ENCODE results near the gene TJP1.
"Not testable (repeated sequence)": the region's sequence is repeated elsewhere in the genome, so short reads cannot be mapped to it uniquely, and the experiment has no call there.

Gene TJP1

GRCh38 chr15:29696950-29697738 is 125.1 kb downstream of the TJP1 start:
- DNase-seq: no peak

- DNase-seq: not testable (repeated sequence)
Observed at GRCh38 chr15:29696506-29696905, 125.8 kb downstream of the TJP1 start.

- DNase-seq: no peak
Observed at GRCh38 chr15:29695489-29696167, 126.6 kb downstream of the TJP1 start.

DNA sequence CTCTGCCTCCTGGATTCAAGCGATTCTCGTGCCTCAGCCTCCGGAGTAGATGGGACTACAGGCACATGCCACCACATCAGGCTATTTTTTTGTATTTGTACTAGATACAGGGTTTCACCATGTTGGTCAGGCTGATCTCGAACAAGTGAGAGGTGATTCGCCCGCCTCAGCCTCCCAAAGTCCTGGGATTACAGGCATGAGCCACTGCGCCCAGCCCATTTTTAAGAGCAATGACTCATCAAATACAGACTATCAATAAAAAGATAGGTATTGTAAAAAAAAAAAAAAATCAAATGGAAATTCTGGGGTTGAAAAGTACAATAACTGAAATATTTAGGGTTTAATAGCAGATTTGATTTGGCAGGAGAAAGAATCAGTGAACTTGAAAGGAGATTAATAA is 129.0 kb downstream of the TJP1 start:
- no peak for DNase-seq

- DNase-seq: no peak
Observed at GRCh38 chr15:29692527-29692926, 129.7 kb downstream of the TJP1 start.

DNA sequence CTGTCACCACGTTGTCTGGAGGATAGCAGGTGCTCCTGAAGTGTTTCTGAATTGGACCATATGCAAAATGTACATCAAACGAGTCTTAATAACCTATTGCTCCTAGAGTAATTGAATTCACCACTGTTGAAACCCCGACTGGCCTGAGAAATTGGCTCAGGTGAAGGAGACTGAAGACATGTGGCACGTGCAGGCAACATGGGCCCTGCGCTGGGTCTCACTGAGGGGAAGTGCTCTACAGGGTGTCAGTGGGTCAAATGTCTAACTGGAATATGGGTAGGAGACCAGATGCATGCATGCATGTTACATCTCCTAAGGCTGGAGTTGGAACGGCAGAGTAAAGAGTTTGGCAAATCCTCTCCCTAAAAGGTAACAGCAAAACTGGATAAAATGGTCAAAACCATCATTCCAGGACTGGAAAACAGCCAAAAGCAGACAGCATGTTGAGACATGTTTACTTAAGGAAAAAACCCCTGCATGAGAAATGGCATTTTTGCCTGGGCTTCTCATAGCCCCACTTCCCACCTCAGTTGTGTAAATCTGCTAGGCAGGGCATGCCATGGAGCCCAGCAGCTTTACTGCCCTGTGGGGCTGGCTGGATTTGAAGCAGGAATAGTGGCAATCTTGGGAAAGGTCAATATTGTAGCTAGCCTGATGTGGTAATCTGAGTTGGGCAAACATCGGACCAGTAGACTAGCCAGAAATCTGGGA is 131.3 kb downstream of the TJP1 start:
- no peak for DNase-seq

GRCh38 chr15:29689287-29689986 is 132.8 kb downstream of the TJP1 start:
- DNase-seq: no peak

- DNase-seq: no peak
Observed at GRCh38 chr15:29688506-29689286, 133.6 kb downstream of the TJP1 start.

DNA sequence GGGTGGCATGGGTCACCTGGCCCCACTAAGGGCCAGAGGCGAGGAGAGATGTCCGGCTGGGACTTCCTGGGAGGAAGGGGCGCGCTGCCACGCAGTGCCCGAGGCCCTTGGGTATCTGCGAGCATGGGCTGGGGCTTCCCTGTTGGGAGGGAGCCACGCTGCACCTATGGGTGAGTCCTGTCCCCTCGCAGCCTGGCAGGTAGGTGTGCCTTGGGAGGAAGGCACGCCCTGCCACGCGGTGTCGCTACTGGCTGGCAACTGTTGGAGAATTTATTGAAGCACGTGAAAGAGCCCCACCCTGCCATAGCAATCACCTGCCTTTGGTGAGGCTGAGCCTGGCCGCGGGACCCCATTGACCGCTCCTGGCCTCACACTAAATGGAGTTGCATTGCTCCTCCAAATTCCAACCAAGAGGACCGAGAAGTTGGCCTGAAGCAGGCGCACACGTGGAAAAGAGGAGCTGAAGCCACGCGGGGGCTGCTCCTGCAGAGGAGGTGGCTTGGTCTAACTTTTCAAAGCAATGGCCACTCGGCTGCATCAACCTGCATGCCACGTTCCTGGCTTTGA is 134.2 kb downstream of the TJP1 start:
- no peak for DNase-seq

GRCh38 chr15:29687204-29687815 is 135.0 kb downstream of the TJP1 start:
- DNase-seq: no peak

DNA sequence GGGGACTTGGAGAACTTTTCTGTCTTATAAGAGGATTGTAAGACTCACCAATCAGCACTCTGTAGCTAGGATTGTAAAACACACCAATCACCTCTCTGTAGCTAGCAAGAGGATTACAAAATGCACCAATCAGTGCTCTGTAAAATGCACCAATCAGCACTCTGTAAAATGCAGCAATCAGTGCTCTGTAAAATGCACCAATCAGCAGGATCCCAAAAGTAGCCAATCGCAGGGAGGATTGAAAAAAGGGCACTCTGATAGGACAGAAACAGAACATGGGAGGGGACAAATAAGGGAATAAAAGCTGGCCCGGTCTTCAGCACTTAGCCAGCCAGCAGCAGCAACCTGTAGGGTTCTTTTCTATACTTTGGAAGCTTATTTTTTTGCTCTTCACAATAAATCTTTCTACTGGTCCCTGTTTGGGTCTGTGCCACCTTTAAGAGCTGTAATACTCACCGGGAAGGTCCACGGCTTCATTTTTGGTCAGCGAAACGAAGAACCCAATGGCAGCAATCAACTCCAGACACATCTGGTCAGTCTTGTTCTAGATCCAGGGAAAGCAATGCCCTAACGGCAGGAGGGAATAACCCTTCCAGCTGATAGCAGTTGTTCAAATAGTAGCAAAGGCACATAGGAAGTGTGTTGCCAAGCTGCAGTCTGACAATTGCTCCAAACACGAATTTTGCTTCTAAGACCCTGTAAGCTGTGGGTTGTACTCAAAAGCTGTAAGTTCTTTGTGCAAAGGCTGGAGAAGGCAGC is 135.6 kb downstream of the TJP1 start:
- no peak for DNase-seq

GRCh38 chr15:29686079-29686425 is 136.2 kb downstream of the TJP1 start:
- DNase-seq: no peak

DNA sequence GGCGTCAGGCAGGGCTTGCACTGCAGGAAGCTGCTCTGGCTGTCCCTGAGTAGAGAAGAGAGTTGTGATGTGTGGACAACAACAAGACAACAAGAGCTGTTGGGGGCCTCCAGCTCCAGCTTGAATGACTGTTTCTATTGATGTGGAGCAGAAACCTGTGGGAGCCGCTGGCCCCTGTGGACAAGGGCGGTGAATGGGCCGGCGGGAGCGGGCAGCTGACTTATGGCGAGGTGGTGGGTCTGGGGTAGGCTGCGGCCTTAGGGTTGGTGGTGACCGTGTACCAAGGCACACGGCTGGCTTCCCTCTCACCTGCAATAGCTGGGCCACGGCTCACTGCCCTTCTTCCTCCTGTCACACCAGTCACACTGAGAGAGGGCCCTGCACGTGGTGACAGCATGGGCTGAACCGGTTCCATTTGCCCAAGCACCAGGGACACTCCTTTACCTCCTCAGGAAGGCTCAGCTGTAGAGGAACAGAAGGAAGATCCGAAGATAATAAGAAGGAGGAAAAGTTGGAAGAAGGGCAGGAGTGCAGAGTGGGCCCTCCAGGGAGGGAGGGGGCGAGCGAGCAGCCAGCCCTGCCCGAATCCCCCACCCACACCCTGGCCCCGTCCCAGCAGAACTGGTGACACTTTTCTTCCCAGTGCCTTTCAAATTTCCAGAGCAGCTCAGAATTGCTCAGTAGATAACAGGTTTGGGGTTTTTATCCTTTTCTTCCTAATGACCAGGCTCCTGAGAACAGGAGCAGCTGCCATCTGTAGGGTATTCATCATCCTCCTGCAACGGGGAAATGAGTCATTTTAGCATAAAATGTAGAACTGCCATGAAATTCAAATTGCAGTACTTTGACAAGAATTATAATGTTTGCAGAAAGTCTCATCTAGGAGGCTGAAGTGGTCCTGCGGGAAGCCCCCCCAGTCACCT is 136.9 kb downstream of the TJP1 start:
- DNase-seq: no peak

DNA sequence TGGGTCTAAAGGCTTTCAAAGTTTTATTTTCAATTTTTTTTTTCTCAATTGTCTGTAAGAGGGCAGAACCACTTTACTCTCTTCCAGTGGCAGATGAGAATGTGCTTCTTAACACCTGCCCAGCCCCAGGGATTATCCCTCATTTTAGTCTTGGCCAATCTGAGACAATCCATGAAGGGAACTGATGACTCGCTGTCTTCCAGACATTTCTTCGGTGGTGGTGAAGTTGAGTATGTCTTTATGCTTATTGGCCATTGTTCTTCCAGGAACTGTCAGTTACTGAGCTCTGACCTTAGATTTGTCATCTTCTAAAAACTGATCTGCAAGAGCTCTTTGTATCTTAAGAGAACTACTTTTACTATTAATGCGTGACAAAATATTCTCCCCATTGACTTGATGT is 139.5 kb downstream of the TJP1 start:
- no peak for DNase-seq

DNA sequence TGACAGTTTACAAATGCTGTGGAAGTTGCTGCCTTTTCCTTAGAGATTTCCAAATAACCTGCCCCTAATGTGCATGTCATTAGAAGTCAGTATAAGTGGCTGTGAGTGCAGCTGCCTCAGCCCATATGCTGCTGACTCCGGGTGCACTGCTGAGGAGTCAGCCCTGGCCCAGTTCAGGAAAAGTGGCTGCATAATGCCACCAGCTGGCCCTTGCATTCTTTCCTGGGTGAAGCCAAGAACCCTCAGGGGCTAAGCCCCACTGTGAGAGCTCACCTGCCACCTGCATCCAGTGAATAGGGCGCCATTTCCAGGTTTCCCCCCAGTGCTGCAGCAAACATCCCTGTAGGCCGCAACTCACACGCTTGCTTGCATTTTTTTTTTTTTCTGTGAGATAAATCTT is 139.9 kb downstream of the TJP1 start:
- DNase-seq: no peak

DNA sequence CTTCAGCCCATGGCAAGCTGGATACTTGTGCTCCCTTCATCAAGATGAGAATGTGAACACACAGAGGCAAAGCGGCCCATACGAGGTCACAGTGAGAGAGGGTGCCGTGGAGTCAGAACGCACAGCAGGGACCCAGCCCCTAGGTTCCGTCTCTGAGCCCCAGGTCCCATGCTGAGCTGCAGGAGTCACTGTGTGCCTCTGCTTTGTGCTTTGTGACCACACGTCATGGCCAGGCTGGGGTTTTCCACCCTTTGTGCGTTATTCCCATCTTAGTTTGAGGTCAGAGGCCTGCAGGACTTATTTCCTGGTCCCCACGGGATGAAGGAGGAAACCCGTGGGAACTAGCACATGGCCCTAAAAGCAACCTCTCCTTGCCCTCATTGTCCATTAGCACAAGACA is 140.3 kb downstream of the TJP1 start:
- no peak for DNase-seq

DNA sequence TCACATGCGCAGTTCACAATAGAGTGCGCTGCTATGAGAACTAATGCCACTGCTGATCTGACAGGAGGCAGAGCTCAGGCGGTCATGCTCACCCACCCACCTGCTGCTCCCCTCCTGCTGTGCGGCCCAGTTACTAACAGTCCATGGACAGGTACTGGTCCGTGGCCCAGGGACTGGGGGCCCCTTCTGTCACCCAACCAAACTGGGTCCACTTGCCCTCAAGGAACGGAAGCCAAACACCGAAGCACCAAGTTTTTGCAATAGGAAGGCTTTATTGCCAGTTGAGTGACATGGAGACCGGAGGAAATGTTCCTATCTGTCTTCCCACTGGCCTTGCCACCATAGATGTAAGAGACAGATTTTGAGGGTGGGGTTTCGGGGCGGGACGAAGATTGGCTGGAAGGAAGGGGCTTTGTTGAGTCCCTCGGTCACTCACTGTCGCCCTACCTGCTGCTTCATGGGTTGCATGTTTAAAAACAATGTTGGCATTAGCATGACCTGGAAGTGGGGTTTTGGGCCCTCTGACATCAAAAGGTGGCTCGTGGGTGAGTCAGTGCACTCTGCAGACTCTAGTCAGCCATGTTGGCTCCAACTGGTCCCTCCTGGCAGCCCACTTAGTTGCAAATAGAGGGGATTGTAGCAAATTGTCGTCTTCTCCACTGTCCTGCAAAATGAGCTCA is 141.0 kb downstream of the TJP1 start:
- no peak for DNase-seq

DNA sequence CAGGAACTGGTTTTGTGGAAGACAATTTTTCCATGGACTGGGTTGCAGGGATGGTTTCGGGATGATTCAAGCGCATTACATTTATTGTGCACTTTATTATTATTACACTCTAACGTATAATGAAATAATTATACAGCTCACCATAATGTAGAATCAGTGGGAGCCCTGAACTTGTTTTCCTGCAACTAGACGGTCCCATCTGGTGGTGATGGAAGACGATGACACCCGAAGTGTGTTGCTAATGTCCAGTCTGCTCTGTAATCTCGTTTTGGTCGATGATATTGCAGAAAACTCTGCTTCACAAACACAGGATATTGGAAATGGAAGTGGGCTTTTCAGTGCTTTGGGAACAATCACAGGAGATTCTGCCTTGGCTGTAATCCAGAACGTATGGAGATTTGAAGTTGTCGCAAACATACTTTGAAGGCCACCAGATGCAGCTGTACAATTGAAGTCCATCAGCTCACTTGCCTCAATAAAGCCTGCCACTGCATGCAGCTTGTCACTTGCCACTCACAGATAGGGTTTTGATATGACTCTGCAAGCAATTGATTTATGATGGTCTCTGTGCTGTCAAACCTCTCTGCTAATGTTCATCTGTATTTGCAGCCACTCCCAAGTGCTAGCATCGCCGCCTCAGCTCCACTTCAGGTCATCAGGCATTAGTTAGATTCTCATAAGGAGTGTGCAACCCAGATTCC is 141.7 kb downstream of the TJP1 start:
- no peak for DNase-seq

All from NCI-H1048 (cell line).